Pulmonary artery endothelial cell (primary cell): ENCODE measurements around the gene PRCD. TPM values are rescaled to one million over a fixed set of nuclear protein-coding genes. Genes with fewer than 3 reads are reported as not detected.

ENCODE experiments used
- DNase-seq: peaks from one replicate; pipeline ENCODE4 v3.0.0-alpha.2; 2011; ENCODE audit warnings: low read depth, low spot score
- total RNA-seq: library from RNA; depleted of rRNA; stranded (reverse); fragments of >200 nt; gene quantifications from 2 replicates; pipeline ENCODE4 v1.2.3, GENCODE V29; 2014

The PRCD gene
- total RNA-seq, 1 donor from 2014 or later = 0.20 TPM

DNA sequence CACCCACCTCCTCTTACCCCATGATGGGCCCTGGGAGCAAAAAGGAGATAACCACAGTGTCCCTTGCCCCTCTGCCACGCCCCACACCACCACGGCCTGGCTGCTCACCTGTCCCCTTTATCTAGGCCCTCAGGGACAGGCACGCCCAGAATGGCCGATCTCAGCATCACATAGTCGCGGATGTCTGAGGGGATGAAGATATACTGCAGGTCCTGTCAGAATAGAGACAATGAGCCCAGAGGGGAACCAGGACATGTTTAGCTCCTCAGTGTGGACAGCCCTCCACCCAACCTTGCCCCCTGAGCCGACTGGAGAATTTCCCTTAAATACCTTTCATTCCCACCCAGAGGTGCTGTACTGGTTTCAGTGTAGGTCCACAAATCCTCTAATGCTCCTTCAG is 30.6 kb downstream of the PRCD start:
- no peak for DNase-seq

DNA sequence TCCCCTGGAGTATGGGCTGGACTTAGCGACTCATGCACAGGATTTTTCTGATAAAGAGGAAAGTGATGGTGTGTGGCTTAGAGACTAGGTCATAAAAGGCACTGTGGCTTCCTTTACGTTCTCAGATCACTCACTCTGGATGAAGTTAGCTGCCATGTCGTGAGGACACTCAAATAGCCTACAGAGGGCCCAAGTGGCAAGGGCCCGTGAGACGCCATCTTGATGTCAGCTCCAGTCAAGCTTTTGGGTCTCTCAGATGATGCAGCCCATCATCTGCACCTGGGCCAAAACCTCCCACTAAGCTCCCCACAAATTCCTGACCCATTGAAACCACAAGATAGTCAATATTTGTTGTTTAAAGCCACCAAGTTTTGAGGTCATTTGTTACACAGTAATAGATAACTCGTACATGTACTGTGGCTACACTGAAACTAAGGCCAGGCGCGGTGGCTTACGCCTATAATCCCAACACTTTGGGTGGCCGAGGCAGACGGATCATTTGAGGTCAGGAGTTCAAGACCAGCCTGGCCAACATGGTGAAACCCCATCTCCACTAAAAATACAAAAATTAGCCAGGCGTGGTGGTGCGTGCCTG is 31.1 kb downstream of the PRCD start:
- no peak for DNase-seq

DNA sequence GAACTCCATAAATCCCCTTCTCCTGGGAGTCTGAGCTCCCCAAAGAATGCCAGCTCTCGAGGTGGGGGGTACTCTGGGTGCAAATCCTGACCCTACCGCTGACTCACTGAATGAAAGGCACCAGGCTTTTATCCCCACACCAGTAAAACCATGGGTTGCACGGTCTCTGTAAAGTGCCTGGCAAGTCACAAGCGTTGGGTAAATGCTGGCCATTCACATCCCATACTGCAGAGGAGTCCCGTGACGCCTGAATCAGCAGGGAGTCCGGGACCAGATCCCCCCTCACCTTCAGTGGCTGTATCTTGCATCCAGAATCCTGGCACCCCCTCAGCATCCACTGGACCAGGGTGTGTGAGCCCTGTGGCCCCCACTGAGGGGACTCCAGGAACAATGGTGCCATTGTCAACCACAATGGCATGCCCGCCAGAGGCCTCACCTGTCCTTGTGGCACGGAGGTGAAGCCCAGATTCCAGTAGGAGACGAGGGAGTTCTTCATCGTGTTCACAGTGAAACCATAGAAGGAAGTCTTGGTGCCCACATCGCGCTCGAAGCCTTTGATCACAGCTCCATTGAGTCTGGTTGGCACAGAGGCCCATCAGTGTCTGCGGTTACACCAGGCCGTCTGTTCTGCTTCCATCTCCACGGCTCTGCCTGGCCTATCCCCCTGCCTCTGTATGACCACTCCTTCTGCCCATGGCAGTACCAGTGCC is 32.5 kb downstream of the PRCD start:
- DNase-seq = no peak

- no peak for DNase-seq
These were observed 33.3 kb downstream of the PRCD start for GRCh38 chr17:76573096-76573495.

DNA sequence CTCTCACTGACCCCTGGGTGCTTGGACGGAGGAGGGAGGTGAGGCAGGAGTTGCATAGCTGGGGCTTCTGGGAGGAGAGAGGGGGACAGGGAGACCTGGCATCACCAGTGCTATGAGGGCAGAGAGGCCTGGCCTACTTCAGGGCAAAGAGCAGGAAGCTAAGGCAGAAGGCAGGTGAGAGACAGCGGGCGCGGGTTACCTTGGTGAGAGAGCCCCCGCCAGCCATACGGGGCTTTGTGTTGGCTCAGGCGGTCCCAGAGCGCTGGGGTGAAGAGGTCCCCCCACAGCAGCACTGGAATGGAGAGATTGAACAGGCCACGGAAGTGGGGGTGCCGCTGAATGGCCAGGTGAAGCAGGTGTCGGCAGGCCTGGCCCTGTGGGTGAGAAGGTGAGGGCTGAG is 34.3 kb downstream of the PRCD start:
- DNase-seq = no peak

DNA sequence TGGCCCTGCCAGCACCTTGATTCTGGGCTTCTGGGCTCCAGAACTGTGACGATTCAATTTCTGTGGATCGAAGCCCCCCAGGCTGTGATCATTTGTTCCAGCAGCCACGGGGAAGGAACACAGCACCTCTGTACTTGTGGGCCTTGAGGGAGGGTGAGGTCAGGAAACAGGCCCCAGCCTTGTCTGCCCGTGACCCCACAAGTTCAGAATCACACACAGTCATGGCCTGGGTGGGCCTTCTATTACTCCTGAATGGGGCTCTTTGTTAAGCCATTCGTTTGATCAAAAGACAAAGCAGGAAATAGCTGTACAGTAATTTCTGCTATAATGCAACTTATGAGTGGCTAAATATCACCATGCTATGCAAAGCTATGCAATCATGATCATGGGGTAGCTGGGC is 35.7 kb downstream of the PRCD start:
- DNase-seq = no peak

- DNase-seq = no peak
These were observed 36.3 kb downstream of the PRCD start for GRCh38 chr17:76576189-76576588.

- no peak for DNase-seq
These were observed 38.0 kb downstream of the PRCD start for GRCh38 chr17:76577876-76578275.

- DNase-seq = no peak
These were observed 38.5 kb downstream of the PRCD start for GRCh38 chr17:76578376-76578775.

GRCh38 chr17:76579281-76579680 is 39.4 kb downstream of the PRCD start:
- DNase-seq = no peak

GRCh38 chr17:76581515-76581914 is 41.7 kb downstream of the PRCD start:
- no peak for DNase-seq

- no peak for DNase-seq
These were observed 42.8 kb downstream of the PRCD start for GRCh38 chr17:76582660-76583059.

GRCh38 chr17:76584427-76585032 is 44.7 kb downstream of the PRCD start:
- DNase-seq = no peak

DNA sequence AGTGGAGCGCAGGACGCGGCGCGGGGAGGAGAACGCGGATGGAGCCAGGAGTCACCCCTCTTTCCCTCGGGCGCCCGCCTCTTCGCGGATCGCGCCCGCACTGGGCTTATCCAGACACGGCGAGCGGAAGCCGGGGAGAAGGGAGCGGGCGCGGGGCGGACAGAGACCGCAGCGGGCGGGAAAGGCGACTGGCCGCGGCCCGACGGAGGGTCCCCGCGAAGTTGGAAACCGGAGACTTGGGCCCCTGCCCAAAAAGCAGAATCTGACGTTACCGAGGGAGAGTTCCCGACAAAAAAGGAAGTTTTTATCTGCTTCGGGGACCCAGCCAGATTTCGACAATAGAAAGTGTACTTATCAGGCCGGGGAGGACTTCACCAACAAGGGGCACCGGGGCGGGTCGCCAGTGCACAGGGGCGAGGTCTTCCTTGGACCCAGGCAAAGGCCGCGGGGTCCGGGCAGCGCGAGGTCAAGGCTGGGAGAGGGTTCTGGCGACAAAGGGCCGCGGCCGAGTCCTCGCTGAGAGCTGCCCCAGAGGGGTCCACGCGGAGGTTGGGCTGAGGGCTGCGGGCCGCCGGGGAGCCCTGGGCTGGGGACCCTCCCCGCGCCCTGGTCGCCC is 45.3 kb downstream of the PRCD start:
- DNase-seq = no peak

GRCh38 chr17:76585649-76586593 is 46.1 kb downstream of the PRCD start, which contains the start of gene ST6GALNAC2:
TSS of gene ST6GALNAC2 (minus strand) at chr17:76585860. CDS start at chr17:76585808, 52 bp downstream.
- no peak for DNase-seq

GRCh38 chr17:76586741-76587487 is 47.1 kb downstream of the PRCD start:
- no peak for DNase-seq

DNA sequence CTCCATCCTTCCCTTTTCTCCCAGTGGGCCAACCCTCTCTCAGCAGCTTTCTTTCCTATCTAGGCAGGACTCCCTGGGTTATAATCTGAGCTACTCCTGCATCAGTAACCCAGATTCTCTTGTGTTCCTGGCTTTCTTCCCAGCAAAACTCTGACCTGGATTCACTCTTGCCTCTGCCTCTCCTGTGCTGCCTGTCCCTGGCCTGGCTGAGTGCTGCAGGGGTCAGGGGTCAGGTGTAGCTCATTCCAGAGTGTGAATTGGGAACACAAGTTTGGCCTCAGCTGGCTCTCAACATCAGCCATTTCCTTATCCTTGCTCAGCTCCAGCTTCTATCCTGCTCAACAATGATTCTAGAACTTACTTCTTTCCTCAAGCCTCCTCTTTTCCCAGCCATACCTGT is 48.3 kb downstream of the PRCD start:
- DNase-seq = no peak

- DNase-seq = no peak
These were observed 53.6 kb downstream of the PRCD start for GRCh38 chr17:76593384-76593826.

DNA sequence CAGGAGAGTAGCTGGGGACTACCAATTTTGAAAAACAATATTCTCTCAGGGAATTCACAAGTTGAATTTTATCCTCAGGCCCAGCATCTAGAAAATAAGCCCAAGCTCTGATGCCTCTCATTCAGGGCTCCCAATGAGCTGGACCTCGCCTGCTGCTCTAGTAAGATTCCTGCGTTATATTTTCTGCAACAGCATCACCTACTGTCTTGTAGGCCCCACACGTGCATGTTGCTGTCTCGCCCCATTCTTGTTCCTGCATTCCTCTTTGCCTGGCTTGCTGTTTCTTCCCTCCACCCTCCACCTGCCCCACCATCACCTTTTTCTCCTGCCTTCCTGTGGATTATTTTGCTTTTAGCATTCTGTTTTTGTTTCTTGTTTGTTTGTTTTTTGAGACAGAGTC is 54.1 kb downstream of the PRCD start:
- DNase-seq = no peak

- no peak for DNase-seq
These were observed 54.8 kb downstream of the PRCD start for GRCh38 chr17:76594690-76595089.
